Posterior vena cava (tissue), 2 donors: Measurements from ENCODE around the gene COL24A1. TPM values are rescaled to one million over a fixed set of nuclear protein-coding genes. Genes with fewer than 3 reads are reported as not detected.
"Not testable (repeated sequence)": the region's sequence is repeated elsewhere in the genome, so short reads cannot be mapped to it uniquely, and the experiment has no call there.

Experiments used
- DNase-seq: peaks from one replicate; pipeline ENCODE4 v3.0.0-alpha.2; 2020; ENCODE audit warnings: low spot score
- intact Hi-C, 2 donors: fragments of 100-400 bp; cut with DNase I; formaldehyde crosslinking; loops; one replicate each; pipeline versions ENCODE4 v1.14.1 to v1.14.2; 2022 to 2023
- total RNA-seq, 2 donors: library from RNA; stranded (reverse); fragmentation: NEBNext Ultra II Directional; extraction: Animal tissue kit (Norgen Biotek cat#: 25700); gene quantifications; one replicate each; pipeline ENCODE4 v1.2.1, GENCODE V29; 2021
- donor health status: DM: yes; HTN: yes; CAD: no.
- donor health status: DM: yes; HTN: yes; CAD: no.

The COL24A1 gene
- total RNA-seq, 2 donors from 2014 or later, result 0.19 to 0.38 TPM

DNA sequence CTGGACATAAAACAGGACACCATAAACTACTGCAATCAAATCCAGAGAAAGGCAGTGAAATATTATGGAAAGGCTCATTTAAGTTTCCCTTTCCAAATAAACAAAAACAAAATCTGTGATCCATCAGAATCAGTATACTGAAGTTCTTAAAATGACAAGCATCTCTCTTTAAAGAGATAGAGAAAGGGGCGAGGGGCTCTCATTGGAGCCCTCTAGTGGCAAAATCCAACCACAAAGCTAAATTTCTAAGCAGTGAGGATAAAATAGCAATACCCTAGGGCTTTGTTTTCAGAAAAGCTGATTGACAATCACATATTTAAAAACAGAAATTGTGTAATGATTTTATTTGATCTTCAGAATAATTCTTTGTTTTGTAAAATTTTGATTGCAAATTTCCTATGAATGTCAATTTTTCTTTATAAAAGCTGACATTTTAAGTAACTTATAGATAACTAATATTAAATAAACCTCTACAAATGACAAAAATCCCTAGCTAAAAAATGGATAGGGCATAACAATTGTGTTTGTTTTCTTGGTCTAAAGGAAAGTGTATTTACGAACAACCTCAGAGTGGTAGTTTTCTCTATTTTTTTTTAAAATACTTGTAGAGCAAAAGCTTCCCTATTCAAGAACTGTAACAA is 138.2 kb downstream of the COL24A1 start:
- intact Hi-C loops, result no loop called here
- DNase-seq, result no peak

GRCh38 chr1:86016076-86016759 is 140.4 kb downstream of the COL24A1 start:
- intact Hi-C loops, result no loop called here
- no peak for DNase-seq

GRCh38 chr1:86015375-86015774 is 141.2 kb downstream of the COL24A1 start:
- intact Hi-C loops, result no loop called here
- DNase-seq, result no peak

GRCh38 chr1:86000601-86001000 is 156.0 kb downstream of the COL24A1 start:
- intact Hi-C loops, result loop anchor here in 1 of 2 donors (1.0 kb wide), 1 partner anchor 27 kb away; no protein-coding TSS in a partner anchor
- DNase-seq, result no peak

DNA sequence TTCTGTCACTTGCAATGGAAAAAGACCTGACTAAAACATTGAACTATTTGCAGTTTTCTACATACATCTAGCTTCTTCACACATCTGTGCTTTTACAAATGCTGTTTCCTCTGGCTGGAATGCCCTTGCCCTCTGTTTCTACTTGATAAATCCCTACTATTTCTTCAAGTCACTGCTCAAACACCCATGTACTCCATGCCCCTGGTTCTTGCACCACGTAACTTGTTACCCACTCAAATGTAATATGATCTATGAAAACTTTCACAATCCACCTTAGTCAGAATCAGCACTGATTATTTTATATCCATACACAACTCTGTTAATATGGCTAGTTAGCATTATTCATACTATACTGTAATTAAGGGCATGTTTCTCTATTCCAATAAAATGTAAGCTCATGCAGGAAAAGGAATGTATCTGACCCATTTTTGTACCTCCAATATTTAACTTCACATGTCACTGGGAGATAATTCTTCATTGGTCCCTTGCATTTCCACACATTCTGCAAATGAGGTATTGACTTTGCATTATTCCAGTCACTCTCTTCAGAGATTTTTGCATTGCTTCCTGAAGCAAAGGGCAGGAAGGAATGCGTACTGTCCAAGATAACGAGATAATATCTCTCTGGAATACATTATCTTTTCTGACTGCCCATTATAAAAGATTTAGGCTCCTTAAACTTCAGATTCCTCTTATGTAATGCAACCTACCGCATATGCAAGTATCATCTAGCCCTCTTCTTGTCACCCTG is 158.3 kb downstream of the COL24A1 start:
- no peak for DNase-seq
- intact Hi-C loops, result no loop called here

- intact Hi-C loops, result no loop called here
- no peak for DNase-seq
Measured at GRCh38 chr1:85992791-85993190, 163.8 kb downstream of the COL24A1 start.

GRCh38 chr1:85991261-85991660 is 165.3 kb downstream of the COL24A1 start:
- no peak for DNase-seq
- intact Hi-C loops, result no loop called here

DNA sequence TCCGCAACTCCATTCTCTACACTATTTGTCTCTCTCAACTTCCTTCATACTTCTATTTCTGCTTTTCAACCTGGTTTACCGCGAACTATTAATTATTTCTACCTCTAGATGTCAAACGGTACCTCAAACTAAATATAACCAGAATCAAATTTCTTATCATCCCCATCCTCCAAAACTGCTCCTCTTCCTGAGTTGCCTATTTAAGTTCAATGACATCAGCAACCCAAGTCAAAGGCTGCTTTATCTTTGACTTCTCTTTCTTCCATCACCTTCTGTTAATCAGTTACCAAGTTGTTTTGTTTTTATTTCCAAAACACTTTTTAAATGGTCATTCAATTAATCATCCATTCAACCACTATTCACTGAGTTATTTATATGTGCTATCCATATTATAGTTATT is 171.9 kb downstream of the COL24A1 start:
- intact Hi-C loops, result no loop called here
- no peak for DNase-seq

DNA sequence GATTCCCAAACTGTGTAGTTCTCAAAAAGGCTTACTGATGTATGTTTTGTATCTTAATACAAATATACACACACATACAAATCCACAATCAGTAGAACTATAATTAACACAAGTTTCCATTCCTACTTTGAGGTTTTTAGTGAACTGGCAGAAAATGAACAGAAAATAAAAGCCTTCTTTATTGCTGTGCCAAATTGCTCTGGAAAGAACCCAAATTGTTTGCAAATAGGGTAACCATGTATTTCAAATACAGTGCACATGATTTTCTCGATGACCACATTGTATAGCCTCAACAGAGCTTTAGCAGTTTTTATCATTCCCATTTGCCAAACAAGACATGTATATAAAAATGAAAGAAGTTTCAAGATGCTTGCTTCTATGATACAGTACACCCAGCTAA is 173.3 kb downstream of the COL24A1 start:
- intact Hi-C loops, result no loop called here

GRCh38 chr1:85976516-85977205 is 179.9 kb downstream of the COL24A1 start:
- no peak for DNase-seq
- intact Hi-C loops, result no loop called here

More for the DNA sequence above, 173.3 kb downstream of the COL24A1 start:
- no peak for DNase-seq

- no peak for DNase-seq
- intact Hi-C loops, result no loop called here
Measured at GRCh38 chr1:85975912-85976371, 180.6 kb downstream of the COL24A1 start.

DNA sequence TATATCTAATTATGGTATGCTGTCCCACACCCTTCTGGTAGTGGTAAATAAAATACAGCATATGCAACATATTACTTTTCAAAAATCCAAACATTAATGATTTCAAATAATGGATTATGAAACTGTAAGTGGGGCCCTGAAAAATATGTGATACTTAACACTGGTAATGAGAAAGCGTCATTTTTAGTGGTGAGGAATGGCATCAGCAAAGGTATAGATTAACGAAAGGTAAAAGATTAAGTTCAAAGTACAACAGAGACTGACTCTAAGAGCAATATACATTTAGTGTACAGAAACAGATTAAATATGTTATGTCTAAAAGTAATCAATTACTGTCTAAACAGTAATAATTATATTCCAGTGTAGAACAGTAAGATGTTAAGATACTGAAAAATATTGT is 194.1 kb downstream of the COL24A1 start:
- intact Hi-C loops, result loop anchor here in 1 of 2 donors (2.0 kb wide), 1 partner anchor 44 kb away; no protein-coding TSS in a partner anchor
- DNase-seq, result no peak

- intact Hi-C loops, result no loop called here
- DNase-seq, result no peak
Measured at GRCh38 chr1:85957760-85958159, 198.8 kb downstream of the COL24A1 start.

- DNase-seq, intact Hi-C loops: not testable (repeated sequence)
Measured at GRCh38 chr1:85955218-85955617, 201.4 kb downstream of the COL24A1 start.

DNA sequence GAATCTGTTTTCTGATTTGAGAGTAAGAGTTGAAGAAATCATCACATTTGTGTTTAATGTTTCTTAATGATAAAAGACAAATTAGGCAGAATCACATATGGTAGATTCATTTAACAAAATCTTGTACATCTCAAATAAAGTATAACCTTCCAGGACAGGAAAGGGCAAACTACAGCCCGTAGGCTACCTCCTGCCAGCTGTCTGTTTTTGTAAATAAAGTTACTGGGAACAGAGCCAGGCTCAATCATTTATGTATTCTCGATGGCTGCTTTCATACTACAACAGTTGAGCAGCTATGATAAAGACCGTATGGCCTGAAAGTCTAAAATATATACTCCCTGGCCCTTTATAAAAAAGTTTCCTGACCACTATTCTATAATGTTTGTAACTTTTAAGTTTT is 204.1 kb downstream of the COL24A1 start:
- DNase-seq, result no peak
- intact Hi-C loops, result no loop called here

- intact Hi-C loops, result no loop called here
- no peak for DNase-seq
Measured at GRCh38 chr1:85947186-85947585, 209.4 kb downstream of the COL24A1 start.

DNA sequence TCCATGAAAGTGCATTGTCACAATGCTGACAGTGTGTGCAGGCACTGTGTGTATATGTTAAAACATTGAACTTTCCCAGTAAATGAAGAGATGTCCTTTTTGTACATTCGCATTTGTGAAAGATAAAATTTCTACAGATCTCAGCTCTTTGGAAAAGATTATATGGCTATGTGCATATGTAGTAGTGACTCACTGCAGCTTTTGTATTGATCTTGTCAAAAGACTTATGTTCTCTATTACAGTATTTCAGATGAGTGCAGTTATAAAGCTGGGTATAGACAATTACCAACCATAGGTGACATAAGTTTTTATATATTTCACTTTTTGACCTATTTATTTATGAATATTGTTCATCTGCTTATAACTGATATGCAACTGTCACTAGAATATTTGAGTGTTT is 212.6 kb downstream of the COL24A1 start:
- intact Hi-C loops, result no loop called here
- no peak for DNase-seq

GRCh38 chr1:85943526-85943925 is 213.0 kb downstream of the COL24A1 start:
- DNase-seq, result no peak
- intact Hi-C loops, result no loop called here

- intact Hi-C loops, result no loop called here
- DNase-seq, result no peak
Measured at GRCh38 chr1:85940656-85941306, 215.8 kb downstream of the COL24A1 start.
